K562 (cell line): ENCODE measurements around the gene PYHIN1. TPM values are rescaled to one million over a fixed set of nuclear protein-coding genes. Genes with fewer than 3 reads are reported as not detected.

Experiments used
- ATAC-seq: fragments of 200-7000 bp; cut with Tn5 transposase; 3 replicates; pipeline ENCODE4 v1.9.1; 2020; ENCODE audit warnings: moderate library complexity
- BruUV-seq: library from RNA; stranded (reverse); fragments of 400-500 nt; replicated peaks from 2 replicates; lab custom pipeline; 2021; lab: Mats Ljungman, UMichigan
- CTCF ChIA-PET: fragments of 300-600 bp; formaldehyde crosslinking; extraction: SDS; loops from one replicate; lab custom pipeline; 2021; ENCODE audit warnings: low intra/inter-chr PET ratio; lab: Yijun Ruan, JAX
- POLR2A ChIA-PET: fragments of 300-600, 350-650 bp; sonication (Branson Sonifier 250); formaldehyde crosslinking; extraction: SDS; loops from one replicate; lab custom pipeline; 2021; ENCODE audit warnings: antibody characterized with exemption, inconsistent platforms; lab: Yijun Ruan, JAX
- DNase-seq, 4 experiments: peaks; one replicate each; pipeline versions ENCODE4 v3.0.0 to v3.0.0-alpha.2; 2011 to 2018; ENCODE audit warnings: low spot score in 3 of 4, mixed read lengths in 3 of 4; ENCODE audit errors: extremely low read depth in 1 of 4
- FAIRE-seq: peaks from 2 replicates; lab custom pipeline; 2011; peaks lifted over from hg19 to GRCh38; lab: Jason Lieb, UNC
- H2AFZ ChIP-seq: 2 replicates; pipeline ENCODE4 v1.6.0; 2011; ENCODE audit warnings: low read depth, low read length, control low read depth, inconsistent platforms
- H3K27ac ChIP-seq: fragments of 200-600 bp; 3 replicates; pipeline ENCODE4 v1.8.0; 2011; ENCODE audit warnings: low read depth, mild to moderate bottlenecking, control low read depth, inconsistent platforms, low read length, moderate library complexity, mixed read lengths; ENCODE audit errors: extremely low read depth
- H3K27me3 ChIP-seq, 2 experiments: fragments of 300-600 bp in 1 of 2; 2 replicates in 1 of 2; 3 replicates in 1 of 2; pipeline versions ENCODE4 v1.6.0 to v1.8.0; 2011; ENCODE audit warnings: inconsistent platforms in 2 of 2, low read length in 2 of 2, mild to moderate bottlenecking in 1 of 2, mixed read lengths in 1 of 2, moderate library complexity in 1 of 2; ENCODE audit not compliant: control insufficient read depth in 2 of 2, insufficient read depth in 2 of 2
- H3K36me3 ChIP-seq: fragments of 300-600 bp; 3 replicates; pipeline ENCODE4 v1.8.0; 2011; ENCODE audit warnings: mild to moderate bottlenecking, low read length, inconsistent platforms; ENCODE audit not compliant: control insufficient read depth, insufficient read depth
- H3K4me1 ChIP-seq, 2 experiments: fragments of 200-600 bp in 1 of 2; replicated peaks in 1 of 2; 2 replicates in 1 of 2; 3 replicates in 1 of 2; pipeline versions ENCODE4 v1.5.1 to v1.8.0; 2011; ENCODE audit warnings: inconsistent platforms in 2 of 2, low read length in 2 of 2, mild to moderate bottlenecking in 1 of 2, mixed read lengths in 1 of 2, moderate library complexity in 1 of 2; ENCODE audit not compliant: control insufficient read depth in 2 of 2, insufficient read depth in 2 of 2
- H3K4me2 ChIP-seq: 2 replicates; pipeline ENCODE4 v1.6.1; 2011; ENCODE audit warnings: low read length, control low read depth, inconsistent platforms, mixed read lengths; ENCODE audit not compliant: insufficient read depth
- H3K4me3 ChIP-seq: fragments of 200-600 bp; sonication (generic), shearing (Covaris generic); 2 replicates; pipeline ENCODE4 v1.5.1; 2016; ENCODE audit warnings: control low read depth, inconsistent platforms
- H3K79me2 ChIP-seq: fragments of 200-600 bp; 3 replicates; pipeline ENCODE4 v1.8.0; 2011; ENCODE audit warnings: low read length, inconsistent platforms; ENCODE audit not compliant: control insufficient read depth, insufficient read depth
- H3K9ac ChIP-seq, 2 experiments: 2 replicates each; pipeline versions ENCODE4 v1.6.0 to v1.6.1; 2011; ENCODE audit warnings: low read depth in 2 of 2, low read length in 2 of 2, control low read depth in 1 of 2, inconsistent platforms in 1 of 2, mild to moderate bottlenecking in 1 of 2, mixed read lengths in 1 of 2; ENCODE audit not compliant: insufficient read depth in 1 of 2
- H3K9me1 ChIP-seq: one replicate; pipeline ENCODE4 v1.6.0; 2011; ENCODE audit warnings: inconsistent platforms, mild to moderate bottlenecking, low read length, moderate library complexity; ENCODE audit not compliant: control insufficient read depth, insufficient read depth
- H3K9me3 ChIP-seq: replicated peaks from 2 replicates; pipeline ENCODE4 v1.5.1; 2011; ENCODE audit warnings: low read depth, low read length, inconsistent platforms; ENCODE audit not compliant: control insufficient read depth, insufficient read depth
- H4K20me1 ChIP-seq: replicated peaks from 2 replicates; pipeline ENCODE4 v1.6.1; 2011; ENCODE audit warnings: low read length, inconsistent platforms, mixed read lengths; ENCODE audit not compliant: control insufficient read depth, insufficient read depth
- ATF3 ChIP-seq, 2 experiments: fragments of 450-650 bp in 1 of 2; sonication (generic) in 1 of 2; formaldehyde crosslinking in 1 of 2; IDR thresholded peaks in 1 of 2; conservative IDR thresholded peaks in 1 of 2; 2 replicates each; pipeline versions ENCODE4 v1.6.1 to v1.8.1; 2016 to 2023; ENCODE audit warnings: mild to moderate bottlenecking in 2 of 2, moderate library complexity in 2 of 2, inconsistent platforms in 1 of 2, missing genetic modification reagents in 1 of 2
- CTCF ChIP-seq, 3 experiments: IDR thresholded peaks in 2 of 3; conservative IDR thresholded peaks in 1 of 3; 2 replicates each; pipeline ENCODE4 v1.5.1; 2011 to 2012; ENCODE audit warnings: low read length in 3 of 3, mild to moderate bottlenecking in 3 of 3, control low read depth in 2 of 3, improper control_type of control experiment in 1 of 3, inconsistent platforms in 1 of 3, low read depth in 1 of 3, mixed read lengths in 1 of 3, moderate library complexity in 1 of 3; ENCODE audit not compliant: insufficient read depth in 2 of 3
- EHMT2 ChIP-seq: fragments of 450-650 bp; IDR thresholded peaks from 2 replicates; pipeline ENCODE4 v1.6.1; 2018; ENCODE audit warnings: antibody characterized with exemption
- FOSL1 ChIP-seq: fragments of 200-800 bp; sonication (Bioruptor generic); conservative IDR thresholded peaks from 2 replicates; pipeline ENCODE4 v1.6.1; 2016; ENCODE audit warnings: missing genetic modification characterization, missing compliant biosample characterization
- HLTF ChIP-seq: fragments of 450-650 bp; IDR thresholded peaks from 2 replicates; pipeline ENCODE4 v1.6.1; 2016
- JUNB ChIP-seq: fragments of 450-650 bp; formaldehyde crosslinking; conservative IDR thresholded peaks from 2 replicates; pipeline ENCODE4 v1.4.0; 2020; ENCODE audit warnings: mild to moderate bottlenecking
- LEF1 ChIP-seq: fragments of 450-650 bp; IDR thresholded peaks from 2 replicates; pipeline ENCODE4 v1.6.1; 2016; ENCODE audit warnings: mild to moderate bottlenecking
- NBN ChIP-seq: fragments of 450-650 bp; IDR thresholded peaks from 2 replicates; pipeline ENCODE4 v1.6.1; 2016; ENCODE audit warnings: low read depth, mild to moderate bottlenecking
- OTX1 ChIP-seq: fragments of 450-650 bp; formaldehyde crosslinking; IDR thresholded peaks from 2 replicates; pipeline ENCODE4 v1.4.0; 2022; ENCODE audit warnings: mild to moderate bottlenecking
- RAD21 ChIP-seq, 2 experiments: fragments of 250-450 bp in 1 of 2; fragments of 450-650 bp in 1 of 2; sonication (Bioruptor Pico) in 1 of 2; formaldehyde crosslinking in 1 of 2; IDR thresholded peaks in 1 of 2; conservative IDR thresholded peaks in 1 of 2; 2 replicates each; pipeline versions ENCODE4 v1.4.0 to v1.8.0; 2020 to 2022; ENCODE audit warnings: mild to moderate bottlenecking in 2 of 2, moderate library complexity in 1 of 2
- RNF2 ChIP-seq: sonication (generic); IDR thresholded peaks from 2 replicates; pipeline ENCODE4 v1.6.1; 2016
- SPI1 ChIP-seq: IDR thresholded peaks from 2 replicates; pipeline ENCODE4 v1.6.1; 2011; ENCODE audit warnings: low read depth, low read length, control low read depth, borderline replicate concordance
- ZNF316 ChIP-seq: fragments of 450-650 bp; IDR thresholded peaks from 2 replicates; pipeline ENCODE4 v1.6.1; 2016
- WGBS: fragments of 100-300 bp; shearing (Covaris generic); methylation state at CpG from one replicate; pipeline ENCODE4 v1.1.6; 2016; ENCODE audit warnings: low coverage, mixed read lengths; ENCODE audit not compliant: insufficient coverage; ENCODE audit errors: missing lambda C conversion rate; 5-methylcytosine and 5-hydroxymethylcytosine counted together
- in situ Hi-C: fragments of 300-500 bp; cut with MboI; formaldehyde crosslinking; loops from 4 replicates; pipeline ENCODE4 v1.15.0; 2018; ENCODE audit warnings: inconsistent platforms, mixed read lengths
- intact Hi-C: fragments of 100-400 bp; cut with micrococcal nuclease; formaldehyde crosslinking; loops from 2 replicates; pipeline ENCODE4 v1.14.2; 2022
- polyA plus RNA-seq, 8 experiments: library from polyadenylated mRNA; depleted of rRNA in 4 of 8; stranded (reverse) in 5 of 8; unstranded in 3 of 8; fragments of >200 nt; fragmentation: Nextera tagmentation in 2 of 8; fragmentation: Illumina TruSeq in 1 of 8; extraction: Ambion mirVana in 2 of 8; extraction: Trizol in 1 of 8; gene quantifications; 2 replicates each; pipeline versions ENCODE4 v1.2.1 to v1.2.3, GENCODE V29; 2011 to 2014; ENCODE audit warnings: inconsistent platforms in 1 of 8, missing spikeins in 1 of 8
- total RNA-seq, 7 experiments: library from RNA; depleted of rRNA in 6 of 7; stranded (reverse); fragments of >200 nt in 6 of 7; fragmentation: Illumina TruSeq in 2 of 7; extraction: Trizol in 2 of 7; gene quantifications; 2 replicates each; pipeline versions ENCODE4 v1.2.1 to v1.2.3, GENCODE V29; 2011 to 2021; ENCODE audit warnings: low replicate concordance in 1 of 7

The PYHIN1 gene
- total and polyA plus RNA-seq, 9 of the 15 experiments (the other 6 are each of a cell fraction or from before 2014, with no cell fraction given): not detected

GRCh38 chr1:158969855-158970254, 38.5 kb downstream of the PYHIN1 start:
- H3K9ac ChIP-seq: no peak overlapping the region
- no peaks in the 10 kb centered on the region for H3K4me1 ChIP-seq
- H3K4me3 ChIP-seq: no peak overlapping the region
- WGBS: 0% methylated on average over 1 of the region's 1 CpG
- TF ChIP-seq JUNB (CRISPR knock-in tag): 0 out of 2 replicates have a peak, but pooled peaks have one; percentile 62
- peak; percentile 39; the same call in 1 of the 2 replicates for TF ChIP-seq ATF3 (IDR thresholded peaks at IDR 0.05)
- no peak for TF ChIP-seq ATF3 (CRISPR knock-in tag; conservative IDR thresholded peaks at IDR 0.05)
- TF ChIP-seq FOSL1 (tag): peak; percentile 64
- no peak for TF ChIP-seq OTX1 (CRISPR knock-in tag)
- TF ChIP-seq SPI1: no peak
- H3K9me1 ChIP-seq: no peaks in the 10 kb centered on the region
- H3K4me2 ChIP-seq: no peak overlapping the region
- no peak for ATAC-seq
- ChIA-PET CTCF (no interaction called here), POLR2A (no interaction called here)
- H3K9me3 ChIP-seq: no peaks in the 10 kb centered on the region
- no peaks in the 10 kb centered on the region for H3K36me3 ChIP-seq
- intact Hi-C loops (no loop called here), in situ Hi-C loops (no loop called here)
- no peak for FAIRE-seq
- no peaks in the 10 kb centered on the region for H3K79me2 ChIP-seq
- no peaks in the 10 kb centered on the region for H3K27me3 ChIP-seq
- no peak for DNase-seq
- H3K27ac ChIP-seq: no peak overlapping the region
- H2AFZ ChIP-seq: no peak overlapping the region
- BruUV-seq: no TSS peak
- no peaks in the 10 kb centered on the region for H4K20me1 ChIP-seq

- in situ Hi-C loops (no loop called here), intact Hi-C loops (no loop called here)
- ChIA-PET CTCF (no interaction called here), POLR2A (no interaction called here)
- DNase-seq (peak in 2 of 4 experiments; percentile 17 to 35), ATAC-seq (peak; percentile 78), FAIRE-seq (peak; percentile 46)
- Histone ChIP-seq H4K20me1 (no peaks in the 10 kb centered on the region), H3K27me3 (no peaks in the 10 kb centered on the region), H3K9ac (no peak overlapping the region), H2AFZ (no peak overlapping the region), H3K9me1 (no peaks in the 10 kb centered on the region), H3K4me1 (no peaks in the 10 kb centered on the region), H3K79me2 (no peaks in the 10 kb centered on the region), H3K27ac (no peak overlapping the region), H3K9me3 (no peaks in the 10 kb centered on the region), H3K4me2 (no peak overlapping the region), H3K36me3 (no peaks in the 10 kb centered on the region), H3K4me3 (no peak overlapping the region)
- no TSS peak for BruUV-seq
- no peak for TF ChIP-seq HLTF
- TF ChIP-seq CTCF (IDR thresholded peaks at IDR 0.05 in 2 of 3, conservative IDR thresholded peaks at IDR 0.05 in 1 of 3; ENCODE audit: insufficient read depth in 2 of 3, low read depth in 1 of 3, low read length in 3 of 3): peak; percentile 24 to 47 (median 29); a peak in 4 of 6 replicates
- no peak for TF ChIP-seq EHMT2
- no peak for TF ChIP-seq ZNF316
- TF ChIP-seq LEF1: no peak
- TF ChIP-seq NBN: no peak
- no peak for TF ChIP-seq RNF2
- peak; percentile 45 to 66; a peak in 3 of 4 replicates for TF ChIP-seq RAD21 (CRISPR knock-in tag; conservative IDR thresholded peaks at IDR 0.05 in 1 of 2, IDR thresholded peaks at IDR 0.05 in 1 of 2)
These were observed 41.5 kb downstream of the PYHIN1 start for GRCh38 chr1:158972841-158973240.
